IPS DF 6.9 (cell line): ENCODE measurements around the gene NACC1.

Source experiments
- DNase-seq: peaks from one replicate; pipeline ENCODE4 v3.0.0-alpha.2; 2013; ENCODE audit warnings: low read depth, low spot score
- H3K27ac ChIP-seq: one replicate; pipeline ENCODE4 v1.5.1; 2013; ENCODE audit warnings: low read length, control low read depth
- H3K27me3 ChIP-seq: 2 replicates; pipeline ENCODE4 v1.6.1; 2013; ENCODE audit warnings: mild to moderate bottlenecking, low read length; ENCODE audit not compliant: control insufficient read depth, insufficient read depth
- H3K36me3 ChIP-seq: 2 replicates; pipeline ENCODE4 v1.6.1; 2013; ENCODE audit warnings: low read length; ENCODE audit not compliant: control insufficient read depth, insufficient read depth
- H3K4me1 ChIP-seq: 2 replicates; pipeline ENCODE4 v1.6.1; 2013; ENCODE audit warnings: low read length; ENCODE audit not compliant: control insufficient read depth, insufficient read depth
- H3K4me3 ChIP-seq: 2 replicates; pipeline ENCODE4 v1.5.1; 2013; ENCODE audit warnings: mild to moderate bottlenecking, low read length
- H3K9me3 ChIP-seq: 2 replicates; pipeline ENCODE4 v1.6.1; 2013; ENCODE audit warnings: low read length, inconsistent platforms; ENCODE audit not compliant: control insufficient read depth, insufficient read depth
- WGBS: extraction: QIAGEN DNeasy Blood & Tissue Kit; methylation state at CpG from one replicate; pipeline ENCODE4 v1.1.7; 2013; ENCODE audit warnings: mixed read lengths, missing lambda C conversion rate; ENCODE audit not compliant: insufficient read length, insufficient coverage; 5-methylcytosine and 5-hydroxymethylcytosine counted together

The NACC1 gene

DNA sequence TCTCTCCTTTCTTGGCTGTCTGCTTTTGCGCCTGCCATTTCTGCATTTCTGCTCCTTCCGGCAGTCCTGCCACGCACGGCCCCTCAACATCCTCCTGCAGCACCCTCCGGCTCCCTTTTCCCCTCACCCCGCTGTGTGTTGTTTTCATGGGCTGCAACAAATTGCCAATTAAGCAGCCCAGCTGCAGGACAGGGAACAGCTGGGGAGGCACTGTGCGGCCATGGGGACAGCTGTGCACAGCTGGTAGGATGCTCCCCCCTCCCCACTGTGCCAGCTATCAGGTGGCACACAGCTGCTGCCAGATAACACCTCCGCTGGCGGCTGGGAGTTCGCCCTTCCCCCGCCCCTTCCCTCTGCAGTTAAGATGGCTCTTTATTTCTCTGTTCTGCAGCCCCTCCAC, 40.8 kb upstream of the NACC1 start:
- no peak overlapping the region for H3K4me3 ChIP-seq
- H3K9me3 ChIP-seq: no peaks in the 10 kb centered on the region
- no peaks in the 10 kb centered on the region for H3K36me3 ChIP-seq
- peaks cover 11% of the 10 kb centered on the region for H3K4me1 ChIP-seq
- H3K27ac ChIP-seq: no peak overlapping the region
- DNase-seq: no peak
- WGBS: no CpG with 5 or more reads among the region's 11 CpGs
- no peaks in the 10 kb centered on the region for H3K27me3 ChIP-seq

GRCh38 chr19:13078381-13078780, 39.7 kb upstream of the NACC1 start:
- no CpG with 5 or more reads among the region's 10 CpGs for WGBS
- no peaks in the 10 kb centered on the region for H3K36me3 ChIP-seq

GRCh38 chr19:13078897-13079541, 39.0 kb upstream of the NACC1 start:
- Histone ChIP-seq H3K36me3 (no peaks in the 10 kb centered on the region), H3K27me3 (no peaks in the 10 kb centered on the region), H3K4me1 (peaks cover 11% of the 10 kb centered on the region), H3K9me3 (no peaks in the 10 kb centered on the region), H3K4me3 (no peak overlapping the region), H3K27ac (no peak overlapping the region)
- no peak for DNase-seq
- no CpG with 5 or more reads among the region's 12 CpGs for WGBS

More at GRCh38 chr19:13078381-13078780, 39.7 kb upstream of the NACC1 start:
- Histone ChIP-seq H3K9me3 (no peaks in the 10 kb centered on the region), H3K27ac (no peak overlapping the region), H3K4me1 (peaks cover 11% of the 10 kb centered on the region), H3K4me3 (no peak overlapping the region), H3K27me3 (no peaks in the 10 kb centered on the region)
- no peak for DNase-seq

DNA sequence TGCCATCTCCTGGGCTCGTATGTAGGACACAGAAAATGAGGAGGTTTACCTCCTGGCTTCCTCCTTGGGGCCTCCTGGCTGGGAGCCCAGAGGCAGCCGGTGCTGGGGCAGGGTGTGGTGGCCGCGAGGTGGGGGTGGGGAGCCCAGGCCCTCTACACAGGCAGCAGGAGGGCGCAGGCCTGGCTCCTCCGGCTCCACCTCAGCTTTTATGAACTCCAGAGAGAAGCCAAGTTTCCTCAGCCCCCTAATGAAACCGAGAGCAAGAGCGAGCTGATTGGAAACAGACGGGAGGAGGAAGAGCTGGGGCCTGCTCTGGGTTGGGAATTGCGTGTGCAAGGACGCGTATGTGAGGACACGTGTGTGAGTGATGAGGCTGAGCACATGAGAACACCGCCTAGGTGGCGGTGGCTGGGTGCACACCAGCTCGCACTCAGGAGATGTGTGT, 38.5 kb upstream of the NACC1 start:
- H3K9me3 ChIP-seq: no peaks in the 10 kb centered on the region
- peaks cover 11% of the 10 kb centered on the region for H3K4me1 ChIP-seq
- no peak overlapping the region for H3K27ac ChIP-seq
- no peaks in the 10 kb centered on the region for H3K27me3 ChIP-seq
- H3K36me3 ChIP-seq: no peaks in the 10 kb centered on the region
- no peak overlapping the region for H3K4me3 ChIP-seq
- DNase-seq: no peak
- no CpG with 5 or more reads among the region's 16 CpGs for whole genome bisulfite sequencing

DNA sequence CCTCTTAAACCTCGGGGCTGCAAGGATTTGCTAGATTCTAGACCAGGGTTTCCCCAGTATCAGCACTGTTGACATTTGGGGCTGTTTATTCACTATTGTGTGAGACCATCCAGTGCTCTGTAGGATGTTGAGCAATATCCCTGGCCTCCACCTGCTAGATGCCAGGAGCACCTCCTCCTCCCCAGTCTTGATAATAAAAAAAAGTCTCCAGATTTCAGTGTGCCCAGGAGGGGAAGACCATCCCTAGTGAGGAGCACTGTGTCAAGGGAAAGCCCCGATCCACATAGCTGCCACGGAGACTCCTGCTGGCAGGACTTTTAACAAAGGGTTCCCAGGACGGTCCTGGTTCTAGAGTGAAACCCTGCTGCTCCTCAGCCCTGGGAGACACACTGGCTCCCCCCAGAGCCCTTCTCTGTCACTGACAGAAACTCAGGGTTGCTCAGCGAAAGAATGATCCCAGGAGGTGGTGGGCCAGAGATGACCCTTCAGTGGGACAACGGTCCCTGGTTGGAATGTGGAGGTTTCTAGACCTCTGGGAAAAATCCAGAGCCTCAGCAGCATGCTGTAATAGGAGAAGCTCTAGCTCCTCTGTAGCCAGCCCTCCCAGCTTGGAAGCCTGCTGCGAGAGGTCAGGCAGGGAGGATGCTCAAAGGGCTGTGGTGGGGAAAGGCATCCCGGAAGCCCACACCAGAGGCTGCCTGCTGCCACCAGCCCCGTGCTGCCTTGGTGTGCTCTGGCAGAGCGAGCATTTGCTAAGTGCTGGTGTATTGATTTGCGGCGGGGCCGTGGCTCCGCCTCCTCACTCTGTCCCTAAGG, 35.7 kb upstream of the NACC1 start:
- Histone ChIP-seq H3K27me3 (no peaks in the 10 kb centered on the region), H3K27ac (no peak overlapping the region), H3K4me3 (no peak overlapping the region), H3K9me3 (no peaks in the 10 kb centered on the region), H3K4me1 (peaks cover 9% of the 10 kb centered on the region), H3K36me3 (no peaks in the 10 kb centered on the region)
- WGBS: no CpG with 5 or more reads among the region's 14 CpGs
- no peak for DNase-seq

DNA sequence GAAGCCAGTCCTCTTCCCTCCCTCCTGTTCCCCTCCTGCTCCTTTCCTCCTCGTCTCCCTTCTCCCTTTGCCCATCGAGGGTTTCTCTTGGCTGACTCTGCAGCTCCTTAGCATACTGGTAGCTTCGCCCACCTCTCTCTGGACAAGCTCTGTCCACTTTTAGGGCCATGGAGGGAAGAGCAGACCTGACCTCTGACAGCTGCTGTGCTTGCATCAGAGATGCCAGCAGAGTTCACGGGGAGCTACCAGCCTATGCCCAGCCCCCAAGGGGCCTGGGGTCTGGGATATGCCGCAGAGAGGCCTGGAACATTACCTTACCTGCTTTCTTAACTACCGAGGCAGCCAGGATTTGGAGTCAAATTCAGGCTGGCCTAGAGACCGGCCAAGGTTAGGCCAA, 35.1 kb upstream of the NACC1 start:
- no peaks in the 10 kb centered on the region for H3K9me3 ChIP-seq
- H3K4me3 ChIP-seq: no peak overlapping the region
- peaks cover 5% of the 10 kb centered on the region for H3K4me1 ChIP-seq
- WGBS: no CpG with 5 or more reads among the region's 7 CpGs
- no peak for DNase-seq
- H3K27ac ChIP-seq: no peak overlapping the region
- H3K27me3 ChIP-seq: no peaks in the 10 kb centered on the region
- H3K36me3 ChIP-seq: no peaks in the 10 kb centered on the region

DNA sequence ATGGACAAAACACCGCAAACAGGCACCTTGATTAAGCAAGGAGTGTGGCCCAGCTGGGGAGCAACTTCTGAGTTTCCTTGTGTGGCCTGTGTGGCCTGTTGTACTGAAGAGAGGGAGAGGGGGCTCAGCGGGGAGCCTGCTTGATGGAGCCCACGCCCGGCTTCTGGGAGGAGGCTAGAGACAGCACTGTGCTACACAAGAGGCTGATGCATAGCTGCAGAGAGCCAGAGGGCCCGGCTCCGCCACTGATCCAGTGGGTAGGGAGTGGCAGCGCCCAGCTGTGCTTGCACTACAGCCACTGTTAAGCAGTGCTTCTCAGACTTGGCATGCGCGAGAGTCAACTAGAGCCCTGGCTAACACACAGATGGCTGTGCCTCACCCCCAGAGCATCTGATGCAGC, 34.4 kb upstream of the NACC1 start:
- no peak overlapping the region for H3K4me3 ChIP-seq
- H3K4me1 ChIP-seq: peaks cover 4% of the 10 kb centered on the region
- H3K27me3 ChIP-seq: no peaks in the 10 kb centered on the region
- no peaks in the 10 kb centered on the region for H3K9me3 ChIP-seq
- no peak overlapping the region for H3K27ac ChIP-seq
- DNase-seq: no peak
- no peaks in the 10 kb centered on the region for H3K36me3 ChIP-seq
- no CpG with 5 or more reads among the region's 9 CpGs for WGBS

- Histone ChIP-seq H3K27ac (no peak overlapping the region), H3K9me3 (no peaks in the 10 kb centered on the region), H3K4me1 (no peaks in the 10 kb centered on the region; the same call in 1 of the 2 replicates), H3K27me3 (no peaks in the 10 kb centered on the region), H3K36me3 (no peaks in the 10 kb centered on the region), H3K4me3 (no peak overlapping the region)
- no peak for DNase-seq
- WGBS: no CpG with 5 or more reads among the region's 7 CpGs
These were observed 32.4 kb upstream of the NACC1 start for GRCh38 chr19:13085666-13086065.

DNA sequence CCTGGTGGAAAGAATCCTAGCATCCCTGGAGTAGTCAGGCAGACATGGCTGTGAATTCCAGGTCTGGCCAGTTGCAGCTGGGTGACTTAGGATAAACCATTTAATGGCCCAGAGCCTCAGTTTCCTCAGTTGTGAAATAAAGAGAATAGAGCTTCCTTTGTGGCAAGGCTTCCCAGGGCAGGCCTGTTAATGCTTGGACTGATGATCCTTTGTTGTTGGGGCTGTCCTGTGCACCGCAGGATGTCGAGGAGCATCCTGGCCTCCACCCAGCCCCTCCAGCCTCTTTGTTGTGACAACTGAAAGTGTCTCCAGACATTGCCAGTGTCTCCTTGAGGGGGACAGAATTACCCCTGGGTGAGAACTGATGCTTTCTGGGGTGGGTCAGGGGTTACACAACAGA, 31.7 kb upstream of the NACC1 start:
- Histone ChIP-seq H3K27me3 (no peaks in the 10 kb centered on the region), H3K4me1 (no peaks in the 10 kb centered on the region; the same call in 1 of the 2 replicates), H3K36me3 (no peaks in the 10 kb centered on the region), H3K27ac (no peak overlapping the region), H3K4me3 (no peak overlapping the region), H3K9me3 (no peaks in the 10 kb centered on the region)
- DNase-seq: no peak
- no CpG with 5 or more reads among the region's 2 CpGs for WGBS

DNA sequence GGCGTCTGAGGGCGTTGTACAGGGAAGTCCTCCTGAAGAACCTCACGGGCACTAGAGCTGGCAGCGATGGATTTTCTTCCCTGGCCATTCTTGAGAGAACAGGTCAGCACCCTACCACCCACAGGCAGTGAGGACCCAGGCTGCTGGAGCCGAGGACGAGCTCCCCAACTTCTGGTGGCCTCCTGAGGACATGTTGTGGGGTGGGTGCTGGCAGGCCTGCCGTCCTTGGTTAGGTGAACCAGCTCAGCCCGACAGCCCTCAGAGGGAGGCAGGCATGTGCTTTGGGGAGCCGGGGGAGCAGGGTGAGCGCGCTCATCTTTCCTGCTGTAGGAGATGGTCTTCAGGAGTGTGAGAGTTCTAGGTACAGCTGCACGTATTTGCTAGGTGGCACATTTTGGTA, 30.8 kb upstream of the NACC1 start:
- Histone ChIP-seq H3K36me3 (no peaks in the 10 kb centered on the region), H3K4me3 (no peak overlapping the region), H3K9me3 (no peaks in the 10 kb centered on the region), H3K27me3 (no peaks in the 10 kb centered on the region), H3K27ac (no peak overlapping the region), H3K4me1 (peaks cover 4% of the 10 kb centered on the region; the same call in 1 of the 2 replicates)
- WGBS: no CpG with 5 or more reads among the region's 12 CpGs
- no peak for DNase-seq
